GM19438 (cell line): ENCODE results near the gene STAT5B.
"Not testable (repeated sequence)": the region's sequence is repeated elsewhere in the genome, so short reads cannot be mapped to it uniquely, and the experiment has no call there.

Experiments
- ATAC-seq: cut with Tn5 transposase; IDR thresholded peaks from one replicate; pipeline ENCODE4 v1.9.1; 2021; ENCODE audit warnings: low read depth; ENCODE audit not compliant: unreplicated experiment

STAT5B gene

GRCh38 chr17:42200706-42201457, 75.3 kb downstream of the STAT5B start:
- no peak for ATAC-seq

GRCh38 chr17:42199416-42200011, 76.7 kb downstream of the STAT5B start:
- ATAC-seq, result no peak

DNA sequence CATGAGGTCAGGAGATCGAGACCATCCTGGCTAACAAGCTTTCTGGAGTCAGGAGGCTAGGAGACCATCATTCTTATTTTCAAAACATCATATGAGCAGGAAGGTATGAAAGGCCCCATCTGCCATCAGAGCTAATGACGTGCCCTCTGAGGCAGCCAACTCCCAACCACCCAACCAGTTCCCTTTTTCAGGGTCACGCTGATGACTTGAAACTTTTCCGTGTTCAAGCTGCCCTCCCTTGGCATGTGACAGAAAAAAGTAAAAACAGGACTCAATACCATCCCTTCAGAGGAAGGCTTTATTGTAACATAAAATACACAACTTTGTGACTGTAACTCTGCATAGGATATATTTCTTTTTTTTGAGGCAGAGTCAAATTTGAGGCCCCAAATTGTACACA, 77.3 kb downstream of the STAT5B start:
- no peak for ATAC-seq

GRCh38 chr17:42197564-42198156, 78.5 kb downstream of the STAT5B start:
- no peak for ATAC-seq

DNA sequence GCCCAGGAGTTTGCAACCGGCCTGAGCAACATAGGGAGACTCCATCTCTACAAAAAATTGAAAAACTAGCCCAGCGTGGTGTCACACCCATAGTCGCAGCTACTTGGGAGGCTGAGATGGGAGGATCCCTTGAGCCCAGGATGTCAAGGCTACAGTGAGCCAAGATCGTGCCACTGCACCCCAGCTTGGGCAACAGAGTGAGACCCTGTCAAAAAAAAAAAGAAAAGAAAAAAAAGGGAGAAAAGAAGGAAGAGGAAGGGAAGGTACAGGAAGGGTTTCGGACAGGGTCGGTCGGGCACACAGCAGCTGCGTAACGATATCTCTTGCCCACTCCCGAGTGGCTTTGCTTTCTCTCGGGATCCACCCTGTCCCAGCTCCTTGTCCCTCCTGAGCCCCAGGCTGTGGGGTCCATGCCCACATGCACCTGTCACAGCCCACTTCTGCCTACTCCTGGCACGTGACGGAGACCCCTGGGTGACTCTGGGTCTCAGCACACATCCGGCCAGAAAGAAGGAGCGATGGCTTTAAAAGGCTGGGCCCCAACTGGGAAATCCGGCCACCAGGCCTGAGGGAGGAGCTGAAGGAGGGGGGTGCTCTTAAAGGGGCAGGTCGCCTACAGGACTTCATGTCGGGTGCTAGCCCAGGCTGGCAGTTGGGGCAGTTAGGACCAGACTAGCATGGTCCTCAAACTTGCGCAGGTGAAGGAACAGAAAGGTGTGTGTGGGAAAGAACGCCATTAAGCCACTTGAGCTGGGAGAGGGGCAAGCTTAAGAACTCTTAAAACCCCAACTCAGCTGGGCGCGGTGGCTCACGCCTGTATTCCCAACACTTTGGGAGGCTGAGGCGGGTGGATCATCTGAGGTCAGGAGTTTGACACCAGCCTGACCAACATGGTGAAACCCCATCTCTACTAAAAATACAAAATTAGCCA, 82.0 kb downstream of the STAT5B start, which contains the start of gene GHDC:
GHDC (minus strand) TSS at position 526 of the 931 bp plus-strand sequence. CDS start 913 bp downstream, outside the sequence.
- peak; percentile 79 for ATAC-seq

GRCh38 chr17:42193216-42193968, 82.8 kb downstream of the STAT5B start:
- no peak for ATAC-seq

GRCh38 chr17:42192189-42193126, 83.7 kb downstream of the STAT5B start:
- ATAC-seq, result no peak

GRCh38 chr17:42191275-42191608, 84.9 kb downstream of the STAT5B start:
- ATAC-seq, result no peak

DNA sequence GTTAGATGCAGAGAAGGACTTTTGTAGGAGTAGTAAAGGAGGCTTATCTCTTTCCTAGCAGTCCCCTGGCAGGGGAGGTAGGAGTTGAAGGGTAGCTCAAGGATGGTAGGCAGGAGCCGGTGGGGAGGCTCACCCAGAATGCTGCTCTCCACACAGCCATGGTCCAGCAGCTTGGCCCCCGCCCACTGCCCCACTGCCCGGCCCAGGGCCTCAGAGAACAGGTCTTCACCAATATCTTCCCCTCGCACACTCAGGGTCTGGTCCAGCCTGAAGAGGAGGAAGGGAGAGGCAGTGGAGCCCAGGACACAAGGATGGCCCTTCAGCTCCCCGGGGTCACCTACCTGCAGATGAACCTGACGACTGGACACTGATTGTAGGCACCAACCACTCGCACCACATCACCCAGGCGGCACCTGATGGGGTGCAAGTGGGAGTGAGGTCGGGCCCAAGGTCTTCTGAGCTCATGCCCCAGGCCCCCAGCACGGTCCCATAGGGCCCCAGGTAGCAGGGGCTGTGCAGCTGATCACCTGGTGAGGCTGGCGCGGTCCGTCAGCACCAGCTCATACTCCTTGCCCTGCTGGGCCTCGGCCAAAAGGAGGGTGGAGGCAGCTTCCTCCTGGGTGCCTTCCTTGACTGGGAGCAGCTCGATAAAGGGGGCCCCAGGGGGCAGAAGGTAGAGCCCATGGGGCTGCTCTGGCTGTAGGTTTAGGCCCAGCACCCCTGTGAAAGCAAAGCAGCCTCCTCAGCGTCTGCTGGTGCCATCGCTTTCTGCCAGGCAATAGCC, 85.5 kb downstream of the STAT5B start:
- ATAC-seq, result no peak

GRCh38 chr17:42189651-42189965, 86.6 kb downstream of the STAT5B start:
- no peak for ATAC-seq

GRCh38 chr17:42188749-42189650, 87.2 kb downstream of the STAT5B start:
- ATAC-seq, result no peak

DNA sequence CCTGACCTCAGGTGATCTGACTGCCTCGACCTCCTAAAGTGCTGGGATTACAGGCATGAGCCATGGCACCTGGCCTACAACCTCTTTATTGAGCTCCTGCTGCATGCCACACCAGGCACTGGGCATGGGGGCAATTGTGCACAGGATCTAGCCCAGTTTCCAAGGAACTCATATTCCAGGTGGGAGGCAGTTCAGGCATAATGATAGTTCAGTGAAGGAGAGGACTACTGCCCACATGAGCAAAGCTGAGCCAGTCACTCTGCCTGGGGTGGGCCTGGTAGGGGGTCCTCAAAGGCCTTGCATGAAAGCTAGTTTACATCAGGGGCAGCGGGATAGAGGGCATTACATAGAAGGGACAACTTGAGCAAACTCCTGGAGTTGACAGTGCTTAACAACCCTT, 88.4 kb downstream of the STAT5B start:
- no peak for ATAC-seq

- ATAC-seq, result not testable (repeated sequence)
Observed at GRCh38 chr17:42186191-42186590, 90.0 kb downstream of the STAT5B start.

GRCh38 chr17:42185621-42185930, 90.6 kb downstream of the STAT5B start:
- ATAC-seq, result no peak

GRCh38 chr17:42184713-42185620, 91.2 kb downstream of the STAT5B start, which contains the start of gene HCRT:
Gene HCRT (minus strand): TSS chr17:42185452. CDS start chr17:42185365, 87 bp downstream.
- ATAC-seq, result no peak
